ENCODE measurements around the gene KRTAP10-1. TPM values are rescaled to one million over a fixed set of nuclear protein-coding genes. Genes with fewer than 3 reads are reported as not detected.
"Not testable (repeated sequence)": the region's sequence is repeated elsewhere in the genome, so short reads cannot be mapped to it uniquely, and the experiment has no call there.

The KRTAP10-1 gene
- total RNA-seq, 4 donors from 2014 or later, result not detected

DNA sequence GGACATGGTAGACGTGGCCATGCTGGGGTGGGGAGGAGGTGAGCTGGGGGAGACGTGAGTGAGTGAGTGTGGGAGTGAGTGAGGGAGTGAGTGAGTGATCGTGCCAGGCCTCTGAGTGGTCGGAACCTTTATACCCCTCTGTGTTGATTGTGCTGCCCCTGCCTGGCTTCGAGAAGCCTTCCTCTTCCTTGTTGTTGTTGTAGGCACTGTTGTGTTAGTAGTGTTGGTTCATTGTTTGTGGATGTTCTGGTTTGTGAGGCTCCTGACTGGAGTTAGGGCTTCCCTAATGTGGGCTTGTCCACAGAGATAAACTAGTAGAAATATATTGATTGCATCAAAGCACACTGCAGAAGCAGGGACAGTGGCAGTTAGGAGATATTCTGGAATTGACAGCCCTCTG lies 18.7 kb upstream of the KRTAP10-1 start, which contains the start of gene KRTAP10-3:
Gene KRTAP10-3 (minus strand): TSS at position 101 of the 400 bp plus-strand sequence. CDS start 80 bp downstream, at position 21.
- Histone ChIP-seq H3K4me3 (no peak within 1 kb of the TSS), H3K36me3 (no peaks in the 10 kb centered on the region), H3K27me3 (no peaks in the 10 kb centered on the region), H3K9me3 (peaks cover 0 to 3% of the 10 kb centered on the region in 2 donors), H3K4me1 (no peaks in the 10 kb centered on the region), H3K27ac (no peak within 1 kb of the TSS)
- TF ChIP-seq, protein P1, sequence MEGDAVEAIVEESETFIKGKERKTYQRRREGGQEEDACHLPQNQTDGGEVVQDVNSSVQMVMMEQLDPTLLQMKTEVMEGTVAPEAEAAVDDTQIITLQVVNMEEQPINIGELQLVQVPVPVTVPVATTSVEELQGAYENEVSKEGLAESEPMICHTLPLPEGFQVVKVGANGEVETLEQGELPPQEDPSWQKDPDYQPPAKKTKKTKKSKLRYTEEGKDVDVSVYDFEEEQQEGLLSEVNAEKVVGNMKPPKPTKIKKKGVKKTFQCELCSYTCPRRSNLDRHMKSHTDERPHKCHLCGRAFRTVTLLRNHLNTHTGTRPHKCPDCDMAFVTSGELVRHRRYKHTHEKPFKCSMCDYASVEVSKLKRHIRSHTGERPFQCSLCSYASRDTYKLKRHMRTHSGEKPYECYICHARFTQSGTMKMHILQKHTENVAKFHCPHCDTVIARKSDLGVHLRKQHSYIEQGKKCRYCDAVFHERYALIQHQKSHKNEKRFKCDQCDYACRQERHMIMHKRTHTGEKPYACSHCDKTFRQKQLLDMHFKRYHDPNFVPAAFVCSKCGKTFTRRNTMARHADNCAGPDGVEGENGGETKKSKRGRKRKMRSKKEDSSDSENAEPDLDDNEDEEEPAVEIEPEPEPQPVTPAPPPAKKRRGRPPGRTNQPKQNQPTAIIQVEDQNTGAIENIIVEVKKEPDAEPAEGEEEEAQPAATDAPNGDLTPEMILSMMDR (IDR thresholded peaks at IDR 0.05), result no peak
- intact Hi-C loops (cut with DNase I; ENCODE audit: low total_unique reads), result no loop called here
- DNase-seq, result no peak

DNA sequence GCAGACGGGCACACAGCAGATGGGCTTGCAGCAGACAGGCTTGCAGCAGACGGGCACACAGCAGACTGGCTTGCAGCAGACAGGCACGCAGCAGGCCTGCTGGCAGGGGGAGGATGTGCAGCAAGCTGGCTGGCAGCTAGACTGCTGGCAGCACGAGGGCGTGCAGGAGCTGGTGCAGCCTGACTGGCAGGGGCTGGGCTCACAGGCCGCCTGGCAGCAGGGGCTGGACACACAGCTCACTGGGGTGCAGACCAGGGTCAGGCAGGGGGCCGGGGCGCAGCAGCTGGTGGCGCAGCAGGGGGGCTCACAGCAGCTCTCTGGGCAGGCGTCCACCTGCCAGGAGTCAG lies 18.3 kb upstream of the KRTAP10-1 start:
- intact Hi-C loops (cut with DNase I; ENCODE audit: low total_unique reads); H3K36me3 ChIP-seq; H3K27ac ChIP-seq; H3K9me3 ChIP-seq; H3K4me3 ChIP-seq; H3K4me1 ChIP-seq; DNase-seq; H3K27me3 ChIP-seq: not testable (repeated sequence)

DNA sequence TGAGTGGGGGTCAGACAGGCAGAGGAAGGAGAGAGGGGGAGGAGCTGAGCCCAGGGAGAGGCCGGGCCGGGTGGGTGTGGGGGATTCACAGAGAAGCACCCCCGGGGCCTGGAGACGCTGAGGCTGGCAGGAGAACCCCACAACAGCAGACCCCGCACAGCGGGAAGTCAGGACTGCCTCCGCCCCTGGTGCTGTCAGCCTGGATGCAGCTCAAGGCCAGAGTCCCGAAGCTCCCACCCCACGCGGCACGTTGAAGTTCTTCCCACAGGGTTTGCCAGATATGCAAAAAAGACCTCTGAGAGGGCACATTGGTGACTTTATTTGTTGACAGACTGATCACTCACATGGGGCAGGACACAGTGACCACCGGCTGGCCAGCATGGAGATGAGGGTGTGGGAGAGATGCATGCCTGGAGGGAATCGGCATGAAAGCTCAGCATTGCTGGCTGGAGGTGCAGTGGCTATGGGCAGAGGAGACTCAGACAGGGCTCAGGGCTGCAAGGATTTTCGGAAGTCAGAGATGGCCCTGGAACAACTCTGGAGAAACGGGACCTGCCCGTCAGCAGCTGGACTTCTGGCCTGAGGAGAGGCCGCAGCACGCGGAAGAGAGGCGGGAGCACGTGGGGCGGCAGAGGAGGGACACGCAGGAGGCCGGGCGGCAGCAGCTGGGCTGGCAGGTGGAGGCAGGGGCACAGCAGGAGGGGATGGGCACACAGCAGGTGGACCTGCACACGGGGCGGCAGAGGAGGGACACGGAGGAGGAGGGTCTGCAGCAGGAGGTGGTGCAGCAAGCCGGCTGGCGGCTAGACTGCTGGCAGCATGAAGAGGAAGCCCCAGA lies 17.7 kb upstream of the KRTAP10-1 start:
- intact Hi-C loops (cut with DNase I; ENCODE audit: low total_unique reads), result no loop called here
- Histone ChIP-seq H3K27ac (no peak overlapping the region), H3K36me3 (no peaks in the 10 kb centered on the region), H3K27me3 (no peaks in the 10 kb centered on the region), H3K4me1 (no peaks in the 10 kb centered on the region), H3K9me3 (peaks cover 0 to 3% of the 10 kb centered on the region in 2 donors), H3K4me3 (no peak overlapping the region)
- no peak for DNase-seq
- TF ChIP-seq POLR2A (IDR thresholded peaks at IDR 0.05), result no peak
- TF ChIP-seq, protein P1 (IDR thresholded peaks at IDR 0.05), result no peak

DNA sequence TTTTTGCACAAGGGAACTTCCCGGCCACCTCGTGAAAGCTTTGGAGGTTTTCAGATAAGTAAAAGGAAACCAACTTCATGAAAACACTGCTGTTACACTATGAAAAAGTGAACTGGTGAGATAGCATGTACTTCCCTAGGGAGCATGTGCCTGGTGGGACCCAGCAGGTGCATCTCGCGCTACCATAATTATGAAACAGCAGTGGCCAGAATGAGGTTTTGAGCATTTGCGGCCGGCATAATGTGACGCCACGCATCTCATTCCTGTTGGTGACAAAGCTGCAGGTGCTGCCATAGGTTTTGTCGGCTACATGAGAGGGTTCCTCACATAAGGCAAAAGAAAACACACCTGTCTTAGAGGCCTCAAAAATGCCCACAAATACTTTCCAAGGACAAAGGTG lies 16.9 kb upstream of the KRTAP10-1 start:
- Histone ChIP-seq H3K27ac (no peak overlapping the region), H3K4me1 (no peaks in the 10 kb centered on the region), H3K4me3 (no peak overlapping the region), H3K36me3 (no peaks in the 10 kb centered on the region), H3K27me3 (no peaks in the 10 kb centered on the region), H3K9me3 (no peaks in the 10 kb centered on the region)
- intact Hi-C loops (cut with DNase I; ENCODE audit: low total_unique reads), result no loop called here
- TF ChIP-seq, protein P1 (IDR thresholded peaks at IDR 0.05), result no peak
- TF ChIP-seq POLR2A (IDR thresholded peaks at IDR 0.05), result no peak
- no peak for DNase-seq

DNA sequence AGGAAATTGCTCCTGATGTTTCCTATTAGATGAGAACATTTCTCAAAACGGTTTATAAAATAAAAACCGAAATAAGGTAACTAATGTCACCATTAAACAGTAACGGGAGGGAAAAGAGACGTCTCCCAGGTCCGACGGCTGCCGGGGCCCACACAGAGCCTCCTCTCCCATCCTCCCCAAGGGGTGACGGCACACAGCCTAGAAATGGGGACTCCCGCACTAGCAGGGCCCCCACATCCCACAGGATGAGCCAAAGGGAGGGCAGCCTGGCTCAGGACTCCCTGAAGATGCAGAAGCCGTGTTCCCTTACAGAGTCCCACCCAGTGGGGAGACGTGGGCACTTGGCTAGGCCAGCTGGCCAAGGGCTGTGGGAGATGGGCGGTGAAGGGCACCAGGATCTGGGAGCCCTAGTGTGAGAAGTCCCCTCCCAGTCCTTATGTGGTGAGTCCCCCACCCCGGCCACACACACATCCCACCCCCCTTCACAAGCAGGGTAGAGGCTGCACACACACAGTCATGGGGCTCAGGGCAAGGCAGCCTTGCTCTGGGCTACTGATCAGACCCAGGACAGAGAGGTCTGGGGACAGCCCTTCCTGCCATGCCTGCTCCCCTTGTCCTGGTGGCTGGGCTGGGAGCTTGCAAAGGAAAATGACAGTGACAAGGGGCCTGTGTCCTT lies 15.3 kb upstream of the KRTAP10-1 start:
- no peak overlapping the region for H3K27ac ChIP-seq
- intact Hi-C loops (cut with DNase I; ENCODE audit: low total_unique reads), result no loop called here
- H3K4me3 ChIP-seq, result no peak overlapping the region
- no peaks in the 10 kb centered on the region for H3K36me3 ChIP-seq
- DNase-seq, result no peak
- no peaks in the 10 kb centered on the region for H3K4me1 ChIP-seq
- no peaks in the 10 kb centered on the region for H3K9me3 ChIP-seq
- TF ChIP-seq, protein P1 (IDR thresholded peaks at IDR 0.05), result no peak
- TF ChIP-seq POLR2A (IDR thresholded peaks at IDR 0.05), result no peak
- no peaks in the 10 kb centered on the region for H3K27me3 ChIP-seq

Measured in uterus (tissue), 4 donors.